Right atrium auricular region (tissue), 2 donors: Measurements from ENCODE around the gene DPP10. TPM values are rescaled to one million over a fixed set of nuclear protein-coding genes. Genes with fewer than 3 reads are reported as not detected.

ENCODE experiments used
- DNase-seq: peaks from one replicate; pipeline ENCODE4 v3.0.0-alpha.2; 2019; ENCODE audit warnings: low spot score
- H3K27ac ChIP-seq, 2 donors: fragments of 200-600 bp; sonication (generic); 1 replicate in 1 of 2; 2 replicates in 1 of 2; pipeline ENCODE4 v1.5.1; 2016 to 2019
- H3K27me3 ChIP-seq, 2 donors: fragments of 200-600 bp; sonication (generic); one replicate each; pipeline versions ENCODE4 v1.5.1 to v1.6.0; 2017 to 2019
- H3K36me3 ChIP-seq: fragments of 200-600 bp; sonication (generic); one replicate; pipeline ENCODE4 v1.5.1; 2016
- H3K4me1 ChIP-seq, 2 donors: fragments of 200-600 bp; sonication (generic); one replicate each; pipeline versions ENCODE4 v1.5.1 to v1.6.0; 2017 to 2019
- H3K4me3 ChIP-seq, 2 donors: fragments of 200-600 bp; sonication (generic); 1 replicate in 1 of 2; 2 replicates in 1 of 2; pipeline ENCODE4 v1.5.1; 2017 to 2019; ENCODE audit warnings: mild to moderate bottlenecking in 1 of 2, moderate library complexity in 1 of 2
- H3K9me3 ChIP-seq, 2 donors: fragments of 200-600 bp; sonication (generic); one replicate each; pipeline ENCODE4 v1.5.1; 2019
- CTCF ChIP-seq, 2 donors: fragments of 200-600 bp; sonication (generic); IDR thresholded peaks; one replicate each; pipeline ENCODE4 v1.5.1; 2019; ENCODE audit warnings: antibody characterized with exemption in 2 of 2
- total RNA-seq, 2 donors: library from RNA; depleted of rRNA; stranded (reverse); fragments of >200 nt; gene quantifications; one replicate each; pipeline ENCODE4 v1.1.0, GENCODE V29; 2016

DPP10 gene
- total RNA-seq, 2 donors from 2014 or later, result not detected

- H3K9me3 ChIP-seq, result no peaks in the 10 kb centered on the region
- no peak overlapping the region for H3K27ac ChIP-seq
- no peaks in the 10 kb centered on the region for H3K36me3 ChIP-seq
- no peak for TF ChIP-seq CTCF (IDR thresholded peaks at IDR 0.05)
- H3K4me1 ChIP-seq, result no peaks in the 10 kb centered on the region
- no peaks in the 10 kb centered on the region for H3K27me3 ChIP-seq
- H3K4me3 ChIP-seq, result no peak overlapping the region
- DNase-seq, result no peak
These were observed 327.6 kb downstream of the DPP10 start for GRCh38 chr2:114769991-114770390.

- Histone ChIP-seq H3K9me3 (no peaks in the 10 kb centered on the region), H3K4me1 (no peaks in the 10 kb centered on the region), H3K36me3 (no peaks in the 10 kb centered on the region), H3K27me3 (peaks cover 0 to 3% of the 10 kb centered on the region in 2 donors), H3K4me3 (no peak overlapping the region), H3K27ac (no peak overlapping the region)
- TF ChIP-seq CTCF (IDR thresholded peaks at IDR 0.05), result no peak
- DNase-seq, result no peak
These were observed 341.6 kb downstream of the DPP10 start for GRCh38 chr2:114784046-114784445.

DNA sequence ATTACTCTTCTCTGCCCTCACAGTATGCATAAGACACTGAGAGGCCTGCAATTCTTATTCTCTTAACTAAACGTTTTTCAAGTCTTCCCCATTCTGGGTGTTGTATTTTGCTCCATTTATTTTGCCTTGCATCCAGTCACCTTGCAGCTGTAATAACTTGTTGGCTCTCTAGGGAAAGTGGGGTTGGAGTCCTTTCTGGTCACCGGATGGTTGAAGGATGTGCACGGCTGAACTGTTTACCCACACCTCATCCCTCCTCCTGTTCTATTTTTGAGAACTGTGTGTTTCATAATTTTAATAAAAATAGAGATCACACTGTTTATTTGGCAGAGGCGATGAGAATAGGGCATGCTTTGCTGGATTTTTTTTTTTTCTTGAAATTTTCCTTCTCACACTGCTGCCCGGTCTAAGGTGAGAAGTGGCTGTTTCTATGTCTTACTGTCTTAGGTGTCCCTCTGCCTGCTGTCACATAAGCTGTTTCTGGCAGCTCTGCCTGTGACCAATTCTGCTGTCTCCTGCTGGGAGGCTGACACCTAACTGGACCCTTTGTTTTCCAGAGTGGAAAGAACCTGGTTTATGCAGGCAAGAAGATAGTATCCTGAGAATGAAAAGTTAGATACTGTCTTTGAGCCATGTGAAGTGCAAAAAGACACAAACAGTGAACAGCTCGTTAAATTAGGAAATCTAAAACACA is 342.6 kb downstream of the DPP10 start:
- Histone ChIP-seq H3K27ac (no peak overlapping the region), H3K9me3 (no peaks in the 10 kb centered on the region), H3K36me3 (no peaks in the 10 kb centered on the region), H3K4me3 (no peak overlapping the region), H3K4me1 (no peaks in the 10 kb centered on the region), H3K27me3 (peaks cover 0 to 3% of the 10 kb centered on the region in 2 donors)
- no peak for DNase-seq
- no peak for TF ChIP-seq CTCF (IDR thresholded peaks at IDR 0.05)

- TF ChIP-seq CTCF (IDR thresholded peaks at IDR 0.05), result no peak
These were observed 344.5 kb downstream of the DPP10 start for GRCh38 chr2:114786901-114787300.

GRCh38 chr2:114787486-114787885 is 345.0 kb downstream of the DPP10 start:
- Histone ChIP-seq H3K4me1 (no peaks in the 10 kb centered on the region), H3K27me3 (peaks cover 0 to under 1% of the 10 kb centered on the region in 2 donors), H3K9me3 (no peaks in the 10 kb centered on the region), H3K4me3 (no peak overlapping the region), H3K27ac (no peak overlapping the region), H3K36me3 (no peaks in the 10 kb centered on the region)
- DNase-seq, result no peak
- TF ChIP-seq CTCF (IDR thresholded peaks at IDR 0.05), result no peak

More at GRCh38 chr2:114786901-114787300, 344.5 kb downstream of the DPP10 start:
- Histone ChIP-seq H3K27ac (no peak overlapping the region), H3K4me1 (no peaks in the 10 kb centered on the region), H3K9me3 (no peaks in the 10 kb centered on the region), H3K27me3 (peaks cover 0 to 3% of the 10 kb centered on the region in 2 donors), H3K4me3 (no peak overlapping the region), H3K36me3 (no peaks in the 10 kb centered on the region)
- DNase-seq, result no peak

GRCh38 chr2:114789989-114790388 is 347.5 kb downstream of the DPP10 start:
- H3K9me3 ChIP-seq, result no peaks in the 10 kb centered on the region
- no peak overlapping the region for H3K4me3 ChIP-seq
- H3K27ac ChIP-seq, result no peak overlapping the region
- TF ChIP-seq CTCF (IDR thresholded peaks at IDR 0.05), result no peak
- DNase-seq, result no peak
- no peaks in the 10 kb centered on the region for H3K27me3 ChIP-seq
- no peaks in the 10 kb centered on the region for H3K4me1 ChIP-seq
- H3K36me3 ChIP-seq, result no peaks in the 10 kb centered on the region
